SU-DHL-6 (cell line): ENCODE measurements around the gene NOCT.

Source experiments
- EZH2phosphoT487 ChIP-seq: fragments of 200-600 bp; sonication (generic), shearing (Covaris generic); conservative IDR thresholded peaks from 2 replicates; pipeline ENCODE4 v1.6.1; 2018; ENCODE audit warnings: mild to moderate bottlenecking, antibody characterized with exemption, low read length, moderate library complexity, mixed read lengths
- TF ChIP-seq, protein P1 (sequence below): fragments of 200-600 bp; sonication (generic); IDR thresholded peaks from one replicate; pipeline ENCODE4 v1.5.1; 2017; ENCODE audit warnings: antibody characterized with exemption, mild to moderate bottlenecking, low read length, moderate library complexity; ENCODE audit not compliant: insufficient read depth, poor library complexity, severe bottlenecking

DNA sequence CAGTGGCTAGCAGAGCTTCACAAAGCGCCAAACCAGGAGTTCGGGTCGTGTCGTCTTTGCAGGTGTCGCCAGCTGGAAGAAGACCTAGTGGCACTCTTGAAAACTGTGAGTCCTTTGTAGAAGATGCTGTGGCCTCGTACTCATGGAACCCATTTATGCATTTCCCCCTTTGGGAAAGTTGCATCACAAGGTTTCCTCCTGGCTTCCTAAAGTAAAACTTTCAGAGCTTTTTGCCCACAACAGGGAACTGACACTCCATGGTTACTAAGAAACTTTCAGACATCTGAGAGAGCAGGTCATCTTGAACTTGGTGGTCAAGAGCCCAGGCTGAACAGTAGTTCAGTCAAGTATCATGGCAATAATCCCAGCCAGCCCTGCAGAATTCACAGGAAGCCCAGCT, 15.9 kb upstream of the NOCT start:
- TF ChIP-seq, protein P1, sequence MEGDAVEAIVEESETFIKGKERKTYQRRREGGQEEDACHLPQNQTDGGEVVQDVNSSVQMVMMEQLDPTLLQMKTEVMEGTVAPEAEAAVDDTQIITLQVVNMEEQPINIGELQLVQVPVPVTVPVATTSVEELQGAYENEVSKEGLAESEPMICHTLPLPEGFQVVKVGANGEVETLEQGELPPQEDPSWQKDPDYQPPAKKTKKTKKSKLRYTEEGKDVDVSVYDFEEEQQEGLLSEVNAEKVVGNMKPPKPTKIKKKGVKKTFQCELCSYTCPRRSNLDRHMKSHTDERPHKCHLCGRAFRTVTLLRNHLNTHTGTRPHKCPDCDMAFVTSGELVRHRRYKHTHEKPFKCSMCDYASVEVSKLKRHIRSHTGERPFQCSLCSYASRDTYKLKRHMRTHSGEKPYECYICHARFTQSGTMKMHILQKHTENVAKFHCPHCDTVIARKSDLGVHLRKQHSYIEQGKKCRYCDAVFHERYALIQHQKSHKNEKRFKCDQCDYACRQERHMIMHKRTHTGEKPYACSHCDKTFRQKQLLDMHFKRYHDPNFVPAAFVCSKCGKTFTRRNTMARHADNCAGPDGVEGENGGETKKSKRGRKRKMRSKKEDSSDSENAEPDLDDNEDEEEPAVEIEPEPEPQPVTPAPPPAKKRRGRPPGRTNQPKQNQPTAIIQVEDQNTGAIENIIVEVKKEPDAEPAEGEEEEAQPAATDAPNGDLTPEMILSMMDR, result no peak
- no peak for TF ChIP-seq EZH2phosphoT487
